Stimulated activated memory B cell treated with anti-CD40 and anti-IgM and Interleukin-4, amounts not matched to agents 10 μg/mL and 1 μg/mL and 100 μg/mL, for 72 hours (primary cell): ENCODE measurements around the gene KLHL35.
A peak's percentile ranks its signal among the peaks of the same experiment; 100 is the strongest.

Experiments used
- ATAC-seq: fragments of 150-1000 bp; cut with Tn5 transposase; 2 replicates; pipeline ENCODE4 v1.10.0; 2021
- H3K27ac Mint-ChIP-seq: one replicate; pipeline ENCODE4 v1.8.0; 2022; ENCODE audit warnings: mild to moderate bottlenecking, mixed read lengths
- H3K27me3 Mint-ChIP-seq: one replicate; pipeline ENCODE4 v1.8.0; 2022; ENCODE audit warnings: mixed read lengths
- H3K36me3 Mint-ChIP-seq: one replicate; pipeline ENCODE4 v1.8.0; 2022; ENCODE audit warnings: mixed read lengths
- H3K4me1 Mint-ChIP-seq: one replicate; pipeline ENCODE4 v1.8.0; 2022; ENCODE audit warnings: mixed read lengths
- H3K4me3 Mint-ChIP-seq: one replicate; pipeline ENCODE4 v1.8.0; 2022; ENCODE audit warnings: mild to moderate bottlenecking, moderate library complexity, mixed read lengths
- H3K9me3 Mint-ChIP-seq: one replicate; pipeline ENCODE4 v1.8.0; 2022; ENCODE audit warnings: mixed read lengths

KLHL35 gene

GRCh38 chr11:75402002-75402773 lies 30.8 kb downstream of the KLHL35 start:
- H3K4me3 Mint-ChIP-seq, result peak overlapping the region; percentile 50
- H3K27ac Mint-ChIP-seq, result peak overlapping the region; percentile 94
- no peak for ATAC-seq
- H3K27me3 Mint-ChIP-seq, result no peaks in the 10 kb centered on the region
- H3K36me3 Mint-ChIP-seq, result peaks cover 66% of the 10 kb centered on the region
- H3K9me3 Mint-ChIP-seq, result no peaks in the 10 kb centered on the region
- H3K4me1 Mint-ChIP-seq, result peaks cover 54% of the 10 kb centered on the region

GRCh38 chr11:75400146-75400865 lies 32.7 kb downstream of the KLHL35 start:
- Mint-ChIP-seq H3K27me3 (peaks cover 6% of the 10 kb centered on the region), H3K4me3 (peak overlapping the region; percentile 85), H3K9me3 (no peaks in the 10 kb centered on the region), H3K4me1 (peaks cover 47% of the 10 kb centered on the region), H3K36me3 (peaks cover 53% of the 10 kb centered on the region), H3K27ac (peak overlapping the region; percentile 94)
- peak; percentile 37 for ATAC-seq

- Mint-ChIP-seq H3K4me3 (peak within 1 kb of the TSS; percentile 85), H3K36me3 (peaks cover 45% of the 10 kb centered on the region), H3K4me1 (peaks cover 39% of the 10 kb centered on the region), H3K27ac (peak within 1 kb of the TSS; percentile 94), H3K9me3 (no peaks in the 10 kb centered on the region), H3K27me3 (peaks cover 9% of the 10 kb centered on the region)
- peak; percentile 97 for ATAC-seq
These were observed 33.5 kb downstream of the KLHL35 start, which contains the start of gene RPS3 for GRCh38 chr11:75399344-75400145. TSS of gene RPS3 (plus strand) at chr11:75399518. CDS start at chr11:75399548, 30 bp downstream.

DNA sequence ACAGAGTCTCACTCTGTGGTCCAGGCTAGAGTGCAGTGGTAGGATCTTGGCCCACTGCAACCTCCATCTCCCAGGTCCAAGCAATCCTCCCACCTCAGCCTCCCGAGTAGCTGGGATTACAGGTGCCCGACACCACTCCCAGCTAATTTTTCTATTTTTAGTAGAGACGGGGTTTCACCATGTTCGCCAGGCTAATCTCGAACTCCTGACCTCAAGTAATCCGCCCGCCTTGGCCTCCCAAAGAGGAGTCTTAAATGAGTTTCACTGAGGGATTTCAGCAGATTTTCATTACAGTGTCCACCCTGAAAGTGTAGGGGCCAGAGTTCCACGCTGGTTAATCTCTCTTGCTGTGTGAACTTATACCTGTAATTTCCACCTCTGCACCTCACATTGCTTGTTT lies 34.1 kb downstream of the KLHL35 start:
- peak; percentile 3 for ATAC-seq
- H3K36me3 Mint-ChIP-seq, result peaks cover 39% of the 10 kb centered on the region

DNA sequence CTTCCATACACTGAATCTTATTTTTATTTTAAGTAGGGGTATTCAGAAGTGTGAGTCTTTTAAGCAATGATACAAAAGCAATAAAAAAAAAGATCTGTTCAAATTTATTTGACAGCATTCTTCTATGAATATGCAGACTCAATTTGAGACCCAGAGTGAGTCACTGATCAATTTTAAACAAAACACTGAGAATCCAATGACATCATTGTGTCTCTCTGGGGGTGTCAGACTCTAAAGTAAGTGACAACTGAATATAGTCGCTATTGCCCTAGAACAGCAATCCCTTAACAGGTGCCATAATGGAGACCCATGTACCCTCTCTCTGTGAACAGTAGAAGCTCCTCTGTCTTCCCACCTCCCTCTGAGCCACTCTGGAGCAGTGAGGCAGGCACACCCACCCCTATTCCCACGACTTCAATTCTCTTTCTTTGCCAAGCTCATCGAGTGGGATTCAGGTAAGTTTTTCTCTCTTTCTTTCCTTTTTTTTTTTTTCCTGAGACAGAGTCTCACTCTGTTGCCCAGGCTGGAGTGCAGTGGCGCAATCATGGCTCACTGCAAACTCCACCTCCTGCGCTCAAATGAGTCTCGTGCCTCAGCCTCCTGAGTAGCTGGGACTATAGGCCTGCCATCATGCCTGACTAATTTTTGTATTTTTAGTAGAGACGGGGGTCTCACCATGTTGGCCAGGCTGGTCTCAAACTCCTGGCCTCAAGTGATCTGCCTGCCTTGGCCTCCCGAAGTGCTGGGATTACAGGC lies 38.7 kb downstream of the KLHL35 start:
- Mint-ChIP-seq H3K9me3 (no peaks in the 10 kb centered on the region), H3K36me3 (no peaks in the 10 kb centered on the region), H3K27me3 (peaks cover 14% of the 10 kb centered on the region), H3K4me1 (no peaks in the 10 kb centered on the region), H3K27ac (no peak overlapping the region), H3K4me3 (no peak overlapping the region)
- no peak for ATAC-seq

More for the DNA sequence above, 34.1 kb downstream of the KLHL35 start:
- H3K9me3 Mint-ChIP-seq, result no peaks in the 10 kb centered on the region
- H3K4me3 Mint-ChIP-seq, result peak overlapping the region; percentile 85
- peak overlapping the region; percentile 94 for H3K27ac Mint-ChIP-seq
- peaks cover 33% of the 10 kb centered on the region for H3K4me1 Mint-ChIP-seq
- H3K27me3 Mint-ChIP-seq, result peaks cover 14% of the 10 kb centered on the region

GRCh38 chr11:75389925-75390324 lies 43.1 kb downstream of the KLHL35 start:
- Mint-ChIP-seq H3K9me3 (no peaks in the 10 kb centered on the region), H3K4me1 (no peaks in the 10 kb centered on the region), H3K36me3 (no peaks in the 10 kb centered on the region), H3K4me3 (no peak overlapping the region), H3K27me3 (peaks cover 16% of the 10 kb centered on the region), H3K27ac (no peak overlapping the region)
- ATAC-seq, result no peak

DNA sequence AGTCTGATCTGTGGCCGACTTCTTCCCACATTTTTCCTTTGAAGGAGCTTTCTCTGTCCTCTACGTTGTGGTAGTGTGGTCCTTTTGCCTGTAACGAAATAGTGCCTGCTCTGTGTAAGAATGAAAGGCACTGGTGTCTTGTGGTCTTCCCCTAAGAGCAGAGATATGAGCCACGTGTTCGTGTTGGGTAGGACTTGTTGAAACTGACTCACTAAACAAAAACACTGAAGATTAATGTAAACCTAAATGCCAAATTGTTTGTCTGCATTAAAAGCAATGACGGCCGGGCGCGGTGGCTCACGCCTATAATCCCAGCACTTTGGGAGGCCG lies 43.8 kb downstream of the KLHL35 start:
- ATAC-seq, result no peak

GRCh38 chr11:75388386-75389275 lies 44.4 kb downstream of the KLHL35 start:
- Mint-ChIP-seq H3K36me3 (no peaks in the 10 kb centered on the region), H3K4me1 (peaks cover 6% of the 10 kb centered on the region), H3K27ac (no peak overlapping the region), H3K4me3 (no peak overlapping the region), H3K9me3 (no peaks in the 10 kb centered on the region), H3K27me3 (peaks cover 8% of the 10 kb centered on the region)
- peak; percentile 82 for ATAC-seq

More for the DNA sequence above, 43.8 kb downstream of the KLHL35 start:
- Mint-ChIP-seq H3K36me3 (no peaks in the 10 kb centered on the region), H3K27me3 (peaks cover 10% of the 10 kb centered on the region), H3K4me1 (peaks cover 5% of the 10 kb centered on the region), H3K27ac (no peak overlapping the region), H3K9me3 (no peaks in the 10 kb centered on the region), H3K4me3 (no peak overlapping the region)

DNA sequence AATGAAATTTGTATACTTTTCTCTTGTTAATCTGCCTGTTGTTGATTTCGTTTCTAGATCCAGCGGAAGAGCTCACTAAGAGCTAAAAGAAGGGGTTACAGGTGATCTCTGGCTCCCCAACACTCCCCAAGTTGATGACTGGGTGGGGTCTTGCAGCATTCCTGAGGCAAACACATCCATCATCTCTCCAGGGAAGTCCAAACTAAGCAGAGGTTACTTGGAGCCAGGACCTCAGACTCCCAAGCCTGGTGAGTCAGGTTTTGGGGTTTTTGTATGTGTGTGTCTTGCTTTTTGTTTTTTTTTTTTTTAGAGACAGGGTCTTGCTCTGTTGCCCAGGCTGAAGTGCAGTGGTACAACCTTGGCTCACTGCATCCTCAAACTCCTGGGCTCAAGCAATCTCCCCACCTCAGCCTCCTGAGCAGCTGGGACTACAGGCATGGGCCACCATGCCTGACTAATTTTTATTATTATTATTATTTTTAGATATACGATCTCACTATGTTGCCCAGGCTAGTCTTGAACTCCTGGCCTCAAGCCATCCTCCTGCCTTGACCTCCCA lies 45.2 kb downstream of the KLHL35 start:
- no peak overlapping the region for H3K4me3 Mint-ChIP-seq
- H3K4me1 Mint-ChIP-seq, result peaks cover 6% of the 10 kb centered on the region
- H3K27me3 Mint-ChIP-seq, result peaks cover 8% of the 10 kb centered on the region
- ATAC-seq, result no peak
- H3K9me3 Mint-ChIP-seq, result no peaks in the 10 kb centered on the region
- no peak overlapping the region for H3K27ac Mint-ChIP-seq
- H3K36me3 Mint-ChIP-seq, result no peaks in the 10 kb centered on the region

- no peaks in the 10 kb centered on the region for H3K36me3 Mint-ChIP-seq
- no peaks in the 10 kb centered on the region for H3K9me3 Mint-ChIP-seq
- ATAC-seq, result no peak
- no peak overlapping the region for H3K4me3 Mint-ChIP-seq
- no peak overlapping the region for H3K27ac Mint-ChIP-seq
- H3K27me3 Mint-ChIP-seq, result peaks cover 8% of the 10 kb centered on the region
- peaks cover 6% of the 10 kb centered on the region for H3K4me1 Mint-ChIP-seq
These were observed 45.9 kb downstream of the KLHL35 start for GRCh38 chr11:75386942-75387630.

DNA sequence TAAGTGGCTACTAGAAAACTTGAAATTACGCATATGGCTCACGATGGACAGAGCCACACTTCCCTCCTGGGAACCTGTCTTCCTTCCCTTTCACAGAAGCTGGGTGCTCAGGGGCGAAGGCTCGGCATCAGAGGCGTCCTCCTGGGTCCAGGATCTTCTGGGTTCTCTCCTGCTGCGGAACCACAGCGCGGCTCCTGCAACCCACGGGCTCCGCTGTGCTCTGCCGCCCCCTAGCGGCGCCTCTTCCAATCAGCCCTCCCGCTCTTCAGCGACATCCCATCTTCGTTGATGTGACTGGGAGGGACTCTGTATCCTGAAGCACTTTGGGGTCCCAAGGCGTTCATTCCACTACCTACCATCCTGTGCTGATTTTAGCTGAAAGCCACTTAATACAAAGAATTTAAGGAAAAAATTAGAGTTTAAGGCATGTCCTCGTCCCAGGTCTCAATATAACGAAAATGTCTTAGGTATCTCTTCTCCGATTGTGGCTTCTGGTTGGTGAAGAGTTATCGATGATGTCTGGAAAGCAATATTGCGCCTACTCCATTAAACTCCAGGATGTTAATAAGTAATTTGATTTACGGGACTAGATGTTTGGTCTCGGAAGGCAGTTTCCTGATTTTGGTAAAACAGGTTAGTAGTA lies 48.4 kb downstream of the KLHL35 start:
- Mint-ChIP-seq H3K27me3 (peaks cover 8% of the 10 kb centered on the region), H3K27ac (no peak overlapping the region), H3K4me3 (no peak overlapping the region), H3K36me3 (no peaks in the 10 kb centered on the region), H3K4me1 (peaks cover 13% of the 10 kb centered on the region), H3K9me3 (no peaks in the 10 kb centered on the region)
- peak; percentile 79 for ATAC-seq

GRCh38 chr11:75383246-75383645 lies 49.8 kb downstream of the KLHL35 start:
- no peak for ATAC-seq
- H3K9me3 Mint-ChIP-seq, result no peaks in the 10 kb centered on the region
- peaks cover 8% of the 10 kb centered on the region for H3K27me3 Mint-ChIP-seq
- peaks cover 13% of the 10 kb centered on the region for H3K4me1 Mint-ChIP-seq
- H3K4me3 Mint-ChIP-seq, result no peak overlapping the region
- no peak overlapping the region for H3K27ac Mint-ChIP-seq
- H3K36me3 Mint-ChIP-seq, result no peaks in the 10 kb centered on the region
